Measurements from ENCODE around the gene SUPT3H. TPM values are rescaled to one million over a fixed set of nuclear protein-coding genes. Genes with fewer than 3 reads are reported as not detected.
"Not testable (repeated sequence)": the region's sequence is repeated elsewhere in the genome, so short reads cannot be mapped to it uniquely, and the experiment has no call there.

SUPT3H gene
- total RNA-seq, 1 donor from 2014 or later = 2.6 TPM

DNA sequence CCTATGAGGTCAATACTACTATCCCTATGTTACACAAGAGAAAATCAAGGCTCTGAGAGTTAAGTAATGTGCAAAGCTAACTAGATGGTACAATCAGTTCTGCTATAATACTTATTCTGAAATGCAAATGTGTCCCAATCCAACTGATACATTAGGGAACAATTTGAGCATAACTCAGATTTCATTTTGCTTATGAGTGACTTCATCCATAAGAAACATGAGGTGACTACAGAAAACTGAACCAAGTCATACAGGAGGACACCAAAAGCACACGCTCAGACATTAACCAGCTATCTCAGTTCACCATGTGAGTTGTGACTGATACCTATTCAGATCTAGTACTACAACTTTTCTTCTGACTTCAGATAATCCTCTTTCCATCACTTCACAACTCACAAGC lies 229.5 kb downstream of the SUPT3H start:
- Histone ChIP-seq H3K36me3 (no peaks in the 10 kb centered on the region), H3K27me3 (ENCODE audit: low read depth) (no peaks in the 10 kb centered on the region), H3K27ac (replicated peaks) (no peak overlapping the region), H3K9me3 (replicated peaks) (peaks cover 33% of the 10 kb centered on the region), H3K4me3 (no peak overlapping the region), H3K4me1 (no peaks in the 10 kb centered on the region)
- intact Hi-C loops (cut with micrococcal nuclease) = no loop called here
- TF ChIP-seq, protein P1, sequence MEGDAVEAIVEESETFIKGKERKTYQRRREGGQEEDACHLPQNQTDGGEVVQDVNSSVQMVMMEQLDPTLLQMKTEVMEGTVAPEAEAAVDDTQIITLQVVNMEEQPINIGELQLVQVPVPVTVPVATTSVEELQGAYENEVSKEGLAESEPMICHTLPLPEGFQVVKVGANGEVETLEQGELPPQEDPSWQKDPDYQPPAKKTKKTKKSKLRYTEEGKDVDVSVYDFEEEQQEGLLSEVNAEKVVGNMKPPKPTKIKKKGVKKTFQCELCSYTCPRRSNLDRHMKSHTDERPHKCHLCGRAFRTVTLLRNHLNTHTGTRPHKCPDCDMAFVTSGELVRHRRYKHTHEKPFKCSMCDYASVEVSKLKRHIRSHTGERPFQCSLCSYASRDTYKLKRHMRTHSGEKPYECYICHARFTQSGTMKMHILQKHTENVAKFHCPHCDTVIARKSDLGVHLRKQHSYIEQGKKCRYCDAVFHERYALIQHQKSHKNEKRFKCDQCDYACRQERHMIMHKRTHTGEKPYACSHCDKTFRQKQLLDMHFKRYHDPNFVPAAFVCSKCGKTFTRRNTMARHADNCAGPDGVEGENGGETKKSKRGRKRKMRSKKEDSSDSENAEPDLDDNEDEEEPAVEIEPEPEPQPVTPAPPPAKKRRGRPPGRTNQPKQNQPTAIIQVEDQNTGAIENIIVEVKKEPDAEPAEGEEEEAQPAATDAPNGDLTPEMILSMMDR (IDR thresholded peaks at IDR 0.05; ENCODE audit: borderline replicate concordance) = no peak
- DNase-seq = no peak

DNA sequence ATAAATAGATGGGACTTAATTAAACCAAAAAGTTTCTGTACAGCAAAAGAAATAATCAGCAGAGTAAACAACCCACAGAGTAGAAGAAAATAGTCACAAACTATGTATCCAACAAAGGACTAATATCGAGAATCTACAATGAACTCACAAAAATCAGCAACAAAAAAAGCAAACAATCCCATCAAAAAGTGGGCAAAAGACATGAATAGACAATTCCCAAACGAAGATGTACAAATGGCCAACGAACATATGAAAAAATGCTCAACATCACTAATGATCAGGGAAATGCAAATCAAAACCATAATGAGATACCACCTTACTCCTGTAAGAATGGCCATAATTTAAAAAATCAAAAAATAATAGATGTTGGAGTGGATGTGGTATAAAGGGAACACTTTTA lies 232.1 kb downstream of the SUPT3H start:
- H3K27ac ChIP-seq (replicated peaks); intact Hi-C loops (cut with micrococcal nuclease): not testable (repeated sequence)
- H3K9me3 ChIP-seq (replicated peaks) = peaks cover 58% of the 10 kb centered on the region

DNA sequence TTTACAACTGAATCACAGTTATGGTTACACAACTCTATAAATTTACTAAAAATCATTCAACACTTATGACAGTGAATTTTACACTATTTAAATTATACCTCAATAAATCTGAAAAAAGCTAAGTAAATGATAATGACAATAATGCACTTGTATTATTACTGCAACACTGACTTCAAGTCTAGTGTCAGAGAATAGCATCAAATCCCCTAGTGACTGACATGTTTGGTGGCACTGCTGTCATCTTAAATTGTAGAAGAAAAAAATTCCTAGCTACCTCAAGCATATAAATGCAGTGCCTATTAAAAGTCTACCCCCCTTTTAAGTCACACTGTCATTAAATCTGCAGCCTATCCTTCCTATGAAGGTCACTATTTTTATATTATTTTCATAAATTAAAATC lies 239.0 kb downstream of the SUPT3H start:
- Histone ChIP-seq H3K36me3 (peaks cover 3% of the 10 kb centered on the region), H3K4me3 (no peak overlapping the region), H3K4me1 (no peaks in the 10 kb centered on the region), H3K27me3 (ENCODE audit: low read depth) (no peaks in the 10 kb centered on the region), H3K27ac (replicated peaks) (no peak overlapping the region), H3K9me3 (replicated peaks) (peaks cover 62% of the 10 kb centered on the region)
- TF ChIP-seq, protein P1 (IDR thresholded peaks at IDR 0.05; ENCODE audit: borderline replicate concordance) = no peak
- DNase-seq = no peak
- intact Hi-C loops (cut with micrococcal nuclease) = no loop called here

More for the DNA sequence above, 232.1 kb downstream of the SUPT3H start:
- H3K4me1 ChIP-seq; H3K27me3 ChIP-seq (ENCODE audit: low read depth); H3K4me3 ChIP-seq; H3K36me3 ChIP-seq; DNase-seq: not testable (repeated sequence)

DNA sequence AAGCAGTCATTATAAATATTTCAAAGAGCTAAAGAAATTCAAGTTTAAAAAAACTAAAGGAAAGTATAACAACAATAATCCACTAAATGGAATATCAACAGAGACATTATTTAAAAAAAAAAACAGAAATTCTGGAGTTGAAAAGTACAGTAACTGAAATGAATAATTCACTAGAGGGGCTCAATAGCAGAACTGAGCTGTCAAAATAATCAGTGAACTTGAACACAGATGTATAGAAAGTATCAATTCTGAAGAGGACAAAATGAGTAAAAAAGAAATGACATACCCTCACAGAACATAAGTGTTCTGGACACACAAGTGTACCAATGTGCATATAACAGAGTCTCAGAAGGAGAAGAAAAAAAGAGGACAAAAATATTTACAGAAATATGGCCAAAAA lies 241.2 kb downstream of the SUPT3H start:
- Histone ChIP-seq H3K4me1 (peaks cover 18% of the 10 kb centered on the region), H3K36me3 (peaks cover 3% of the 10 kb centered on the region), H3K27me3 (ENCODE audit: low read depth) (no peaks in the 10 kb centered on the region), H3K27ac (replicated peaks) (no peak overlapping the region), H3K4me3 (no peak overlapping the region), H3K9me3 (replicated peaks) (peaks cover 41% of the 10 kb centered on the region)
- intact Hi-C loops (cut with micrococcal nuclease) = no loop called here
- TF ChIP-seq, protein P1 (IDR thresholded peaks at IDR 0.05; ENCODE audit: borderline replicate concordance) = no peak
- DNase-seq = no peak

DNA sequence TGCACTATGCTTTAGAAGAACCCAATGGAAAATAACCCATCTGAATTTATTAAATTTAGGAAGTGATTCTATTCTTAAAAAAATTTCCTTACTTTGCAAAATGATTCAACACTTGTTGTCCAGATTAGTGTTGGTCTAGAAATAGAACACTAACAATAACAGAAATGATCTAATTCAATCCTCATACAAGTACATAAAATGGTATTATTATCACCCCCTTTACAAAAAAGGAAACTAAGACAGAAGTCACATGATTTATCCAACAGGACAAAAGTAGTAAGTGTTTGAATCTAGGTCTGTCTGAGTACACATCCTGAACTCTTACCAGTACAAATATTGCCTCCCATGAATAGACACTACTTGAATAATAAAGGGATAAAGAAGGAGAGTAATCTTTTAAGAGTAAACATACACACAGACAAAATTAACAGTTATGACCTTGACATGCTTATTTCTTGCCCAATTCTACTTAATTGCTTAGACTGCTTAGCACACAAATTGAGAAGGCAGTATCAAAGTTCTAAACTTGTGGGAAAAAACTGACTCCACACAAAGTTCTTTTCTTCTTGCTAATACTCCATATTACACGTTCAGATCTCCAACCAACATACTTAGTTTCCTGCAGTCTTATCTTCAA lies 245.0 kb downstream of the SUPT3H start:
- Histone ChIP-seq H3K27me3 (ENCODE audit: low read depth) (no peaks in the 10 kb centered on the region), H3K9me3 (replicated peaks) (peaks cover 24% of the 10 kb centered on the region), H3K4me1 (peaks cover 18% of the 10 kb centered on the region), H3K36me3 (peaks cover 3% of the 10 kb centered on the region), H3K4me3 (no peak overlapping the region), H3K27ac (replicated peaks) (peak overlapping the region; percentile 26)
- TF ChIP-seq, protein P1 (IDR thresholded peaks at IDR 0.05; ENCODE audit: borderline replicate concordance) = no peak
- DNase-seq = no peak
- intact Hi-C loops (cut with micrococcal nuclease) = no loop called here

DNA sequence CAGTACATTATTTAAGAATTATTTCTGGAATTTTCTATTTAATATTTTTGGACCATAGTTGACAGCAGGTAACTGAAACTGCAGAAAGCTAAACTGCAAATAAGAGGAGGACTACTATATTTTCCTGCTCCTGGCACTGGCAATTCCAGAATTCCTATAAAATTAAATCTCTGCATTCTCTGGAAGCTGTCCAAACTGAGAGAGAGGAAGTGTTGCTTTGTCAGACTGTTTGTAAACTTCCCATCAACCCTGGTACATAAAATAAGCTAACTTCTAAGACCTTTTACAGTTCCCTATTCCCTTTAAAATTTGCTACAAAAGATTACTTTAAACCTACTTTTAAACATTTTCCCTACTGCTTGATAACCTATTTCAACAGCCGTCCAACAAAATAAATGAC lies 245.7 kb downstream of the SUPT3H start:
- Histone ChIP-seq H3K27me3 (ENCODE audit: low read depth) (no peaks in the 10 kb centered on the region), H3K27ac (replicated peaks) (peak overlapping the region; percentile 26)
- intact Hi-C loops (cut with micrococcal nuclease) = no loop called here

More for the DNA sequence above, 245.7 kb downstream of the SUPT3H start:
- no peak for DNase-seq
- peaks cover 17% of the 10 kb centered on the region for H3K9me3 ChIP-seq (replicated peaks)
- H3K36me3 ChIP-seq = peaks cover 3% of the 10 kb centered on the region
- TF ChIP-seq, protein P1 (IDR thresholded peaks at IDR 0.05; ENCODE audit: borderline replicate concordance) = no peak
- peaks cover 18% of the 10 kb centered on the region for H3K4me1 ChIP-seq
- no peak overlapping the region for H3K4me3 ChIP-seq
